Lung (tissue), 12 donors: ENCODE measurements around the gene MTHFD1. TPM values are rescaled to one million over a fixed set of nuclear protein-coding genes. Genes with fewer than 3 reads are reported as not detected.
A peak's percentile ranks its signal among the peaks of the same experiment; 100 is the strongest.

Experiments used
- ATAC-seq: fragments of 200-7000 bp; cut with Tn5 transposase; one replicate; pipeline ENCODE4 v1.9.1; 2020; ENCODE audit warnings: moderate number of reproducible peaks; ENCODE audit not compliant: insufficient read depth, low FRiP score
- DNase-seq, 3 donors: peaks; one replicate each; pipeline ENCODE4 v3.0.0-alpha.2; 2013 to 2017
- H3K27ac ChIP-seq, 2 donors: one replicate each; pipeline ENCODE4 v1.5.1; 2013; ENCODE audit warnings: mild to moderate bottlenecking in 2 of 2, moderate library complexity in 2 of 2, control low read depth in 1 of 2, inconsistent platforms in 1 of 2, low read depth in 1 of 2, low read length in 1 of 2
- H3K27me3 ChIP-seq, 3 donors: one replicate each; pipeline ENCODE4 v1.5.1; 2013; ENCODE audit warnings: low read length in 2 of 3; ENCODE audit not compliant: control insufficient read depth in 3 of 3, insufficient read depth in 3 of 3
- H3K36me3 ChIP-seq, 4 donors: one replicate each; pipeline ENCODE4 v1.5.1; 2013; ENCODE audit warnings: low read length in 4 of 4, mild to moderate bottlenecking in 1 of 4, moderate library complexity in 1 of 4; ENCODE audit not compliant: control insufficient read depth in 4 of 4, insufficient read depth in 4 of 4
- H3K4me1 ChIP-seq, 5 donors: one replicate each; pipeline ENCODE4 v1.5.1; 2013; ENCODE audit warnings: low read length in 5 of 5, mild to moderate bottlenecking in 2 of 5, moderate library complexity in 1 of 5; ENCODE audit not compliant: control insufficient read depth in 5 of 5, insufficient read depth in 5 of 5
- H3K4me3 ChIP-seq: one replicate; pipeline ENCODE4 v1.5.1; 2013; ENCODE audit warnings: mild to moderate bottlenecking, control low read depth, moderate library complexity
- H3K9ac ChIP-seq, 2 donors: one replicate each; pipeline ENCODE4 v1.5.1; 2013; ENCODE audit warnings: low read length in 2 of 2, control low read depth in 1 of 2; ENCODE audit not compliant: insufficient read depth in 1 of 2
- H3K9me3 ChIP-seq, 4 donors: one replicate each; pipeline ENCODE4 v1.5.1; 2013; ENCODE audit warnings: low read length in 3 of 4, mild to moderate bottlenecking in 1 of 4, moderate library complexity in 1 of 4; ENCODE audit not compliant: control insufficient read depth in 4 of 4, insufficient read depth in 3 of 4
- WGBS, 2 donors: extraction: QIAGEN DNeasy Blood & Tissue Kit; methylation state at CpG; one replicate each; pipeline ENCODE4 v1.1.7; 2013; 5-methylcytosine and 5-hydroxymethylcytosine counted together
- polyA plus RNA-seq, 2 donors: library from polyadenylated mRNA; stranded (reverse); fragments of 200-250 nt; gene quantifications; one replicate each; pipeline ENCODE4 v1.2.1, GENCODE V29; 2013
- total RNA-seq, 2 donors: library from RNA; depleted of rRNA in 1 of 2; stranded (reverse); fragments of >200 nt in 1 of 2; gene quantifications; one replicate each; pipeline ENCODE4 v1.2.1, GENCODE V29; 2014 to 2021
- TF ChIP-seq, protein P1 (sequence below): IDR thresholded peaks from 2 replicates; pipeline ENCODE4 v1.5.1; 2012; ENCODE audit warnings: mild to moderate bottlenecking; ENCODE audit errors: control extremely low read depth, extremely low read depth
- donor health status: control.
- donor health status: control.
- donor health status: Bipolar disorder and iron deficiency.
- donor health status: healthy.
- donor health status: DM: yes; HTN: yes; CAD: no.

MTHFD1 gene
- total and polyA plus RNA-seq, 4 donors: 20.9 to 58.7 (median 29.1) TPM

DNA sequence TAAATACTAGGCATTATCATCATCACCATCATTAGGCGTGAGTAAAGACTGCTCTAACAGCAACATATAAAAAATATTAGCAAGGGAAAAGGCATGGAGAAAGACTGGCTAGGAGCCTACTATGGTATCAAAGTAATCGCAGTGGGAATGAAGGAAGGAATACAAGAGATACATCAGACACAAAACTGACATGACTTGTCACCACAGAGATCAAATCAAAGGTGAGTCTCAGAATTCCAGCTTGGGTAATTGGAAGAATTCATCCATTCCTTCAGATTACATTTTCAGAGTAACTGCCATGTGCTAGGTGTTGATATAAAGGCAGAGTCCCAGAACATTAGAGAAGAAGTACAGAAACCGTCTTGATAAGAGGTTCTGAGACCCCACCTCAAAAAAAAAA is 105.3 kb downstream of the MTHFD1 start:
- no peak overlapping the region for H3K9ac ChIP-seq
- no peak for DNase-seq
- no peak for ATAC-seq
- no peak overlapping the region for H3K27ac ChIP-seq
- peaks cover 0 to 6% (median 0%) of the 10 kb centered on the region in 5 donors for H3K4me1 ChIP-seq
- WGBS, 2 donors: 93 to 95% methylated on average over 3 of the region's 3 CpGs
- peaks cover 0 to 8% (median 6%) of the 10 kb centered on the region in 4 donors for H3K36me3 ChIP-seq
- no peak overlapping the region for H3K4me3 ChIP-seq
- TF ChIP-seq, protein P1, sequence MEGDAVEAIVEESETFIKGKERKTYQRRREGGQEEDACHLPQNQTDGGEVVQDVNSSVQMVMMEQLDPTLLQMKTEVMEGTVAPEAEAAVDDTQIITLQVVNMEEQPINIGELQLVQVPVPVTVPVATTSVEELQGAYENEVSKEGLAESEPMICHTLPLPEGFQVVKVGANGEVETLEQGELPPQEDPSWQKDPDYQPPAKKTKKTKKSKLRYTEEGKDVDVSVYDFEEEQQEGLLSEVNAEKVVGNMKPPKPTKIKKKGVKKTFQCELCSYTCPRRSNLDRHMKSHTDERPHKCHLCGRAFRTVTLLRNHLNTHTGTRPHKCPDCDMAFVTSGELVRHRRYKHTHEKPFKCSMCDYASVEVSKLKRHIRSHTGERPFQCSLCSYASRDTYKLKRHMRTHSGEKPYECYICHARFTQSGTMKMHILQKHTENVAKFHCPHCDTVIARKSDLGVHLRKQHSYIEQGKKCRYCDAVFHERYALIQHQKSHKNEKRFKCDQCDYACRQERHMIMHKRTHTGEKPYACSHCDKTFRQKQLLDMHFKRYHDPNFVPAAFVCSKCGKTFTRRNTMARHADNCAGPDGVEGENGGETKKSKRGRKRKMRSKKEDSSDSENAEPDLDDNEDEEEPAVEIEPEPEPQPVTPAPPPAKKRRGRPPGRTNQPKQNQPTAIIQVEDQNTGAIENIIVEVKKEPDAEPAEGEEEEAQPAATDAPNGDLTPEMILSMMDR: no peak
- H3K9me3 ChIP-seq: no peaks in the 10 kb centered on the region
- H3K27me3 ChIP-seq: no peaks in the 10 kb centered on the region

DNA sequence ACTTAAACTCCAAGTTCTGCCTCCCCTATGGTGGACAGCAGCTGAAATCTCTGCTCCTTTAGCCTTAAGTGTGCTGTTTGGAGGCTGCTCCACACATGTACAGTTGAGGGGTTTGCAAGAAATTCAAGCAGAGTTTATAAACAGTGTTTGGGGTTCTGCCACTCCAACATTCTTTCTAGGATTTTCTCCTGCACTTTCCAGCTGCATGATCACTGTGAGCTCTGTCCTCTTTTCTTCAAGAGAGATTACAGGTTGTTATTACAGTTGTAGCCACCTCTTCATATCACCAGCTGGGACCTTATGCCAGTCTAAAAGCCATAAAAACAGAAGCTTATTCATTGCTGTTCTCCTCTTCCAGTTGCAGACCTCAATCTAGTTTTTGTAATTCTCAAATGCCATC is 107.1 kb downstream of the MTHFD1 start:
- H3K4me1 ChIP-seq: peaks cover 0 to 6% (median 0%) of the 10 kb centered on the region in 5 donors
- TF ChIP-seq, protein P1: no peak
- H3K4me3 ChIP-seq: no peak overlapping the region
- peaks cover 0 to 6% (median 3%) of the 10 kb centered on the region in 4 donors for H3K36me3 ChIP-seq
- no peak for DNase-seq
- ATAC-seq: no peak
- H3K9me3 ChIP-seq: no peaks in the 10 kb centered on the region
- H3K9ac ChIP-seq: no peak overlapping the region
- H3K27ac ChIP-seq: peak overlapping the region in 1 of 2 donors; percentile 21
- no peaks in the 10 kb centered on the region for H3K27me3 ChIP-seq

DNA sequence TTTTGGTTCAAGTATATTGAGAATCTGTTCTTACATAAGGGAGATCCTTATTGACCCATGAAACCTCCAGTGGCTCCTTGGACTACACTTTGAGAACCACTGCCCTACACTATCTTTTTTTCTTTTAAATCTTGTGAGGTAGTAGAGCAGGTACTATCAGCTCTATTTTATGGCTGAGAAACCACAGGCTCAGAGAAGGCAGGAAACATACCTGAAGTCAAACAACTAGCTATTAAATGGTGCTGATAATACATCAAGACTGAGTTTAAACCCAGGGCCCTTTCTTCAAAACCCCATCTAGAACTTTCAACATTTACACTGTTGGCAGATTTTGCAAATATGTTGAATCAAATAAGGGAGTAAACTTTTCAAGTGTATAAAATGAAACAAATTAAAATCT is 108.6 kb downstream of the MTHFD1 start:
- Histone ChIP-seq H3K27ac (peak overlapping the region in 1 of 2 donors; percentile 21), H3K4me1 (peaks cover 0 to 11% (median 4%) of the 10 kb centered on the region in 5 donors), H3K36me3 (peaks cover 0 to 4% (median 1%) of the 10 kb centered on the region in 4 donors), H3K4me3 (no peak overlapping the region), H3K9me3 (no peaks in the 10 kb centered on the region), H3K27me3 (no peaks in the 10 kb centered on the region), H3K9ac (no peak overlapping the region)
- no peak for ATAC-seq
- TF ChIP-seq, protein P1: no peak
- no peak for DNase-seq

DNA sequence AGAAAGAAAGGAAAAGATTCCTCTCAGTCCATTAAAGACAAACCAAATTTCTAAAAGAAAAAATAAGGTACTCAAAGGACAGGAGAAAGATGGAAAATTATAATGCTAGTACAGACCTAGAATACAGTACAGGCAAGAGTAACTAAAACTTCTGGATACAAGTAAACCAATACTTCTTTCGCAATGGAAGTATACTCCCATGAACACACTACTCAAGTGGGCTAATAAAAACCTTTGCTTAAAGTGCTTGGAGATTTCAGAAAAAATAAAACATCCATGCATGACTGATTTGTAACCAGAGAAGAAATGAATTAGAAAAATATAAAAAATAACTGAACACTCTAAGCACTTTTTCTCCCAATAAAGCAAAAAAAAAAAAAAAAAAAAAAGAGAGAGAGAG is 111.9 kb downstream of the MTHFD1 start:
- TF ChIP-seq, protein P1: no peak
- Histone ChIP-seq H3K27ac (no peak overlapping the region), H3K4me3 (no peak overlapping the region), H3K9me3 (no peaks in the 10 kb centered on the region), H3K27me3 (no peaks in the 10 kb centered on the region), H3K4me1 (peaks cover 7 to 20% (median 12%) of the 10 kb centered on the region in 5 donors), H3K36me3 (peaks cover 0 to 2% (median 0%) of the 10 kb centered on the region in 4 donors), H3K9ac (no peak overlapping the region)
- 89 to 94% methylated on average over 1 of the region's 1 CpG for WGBS, 2 donors
- ATAC-seq: no peak
- no peak for DNase-seq
